ENCODE measurements around the gene LSP1.

DNA sequence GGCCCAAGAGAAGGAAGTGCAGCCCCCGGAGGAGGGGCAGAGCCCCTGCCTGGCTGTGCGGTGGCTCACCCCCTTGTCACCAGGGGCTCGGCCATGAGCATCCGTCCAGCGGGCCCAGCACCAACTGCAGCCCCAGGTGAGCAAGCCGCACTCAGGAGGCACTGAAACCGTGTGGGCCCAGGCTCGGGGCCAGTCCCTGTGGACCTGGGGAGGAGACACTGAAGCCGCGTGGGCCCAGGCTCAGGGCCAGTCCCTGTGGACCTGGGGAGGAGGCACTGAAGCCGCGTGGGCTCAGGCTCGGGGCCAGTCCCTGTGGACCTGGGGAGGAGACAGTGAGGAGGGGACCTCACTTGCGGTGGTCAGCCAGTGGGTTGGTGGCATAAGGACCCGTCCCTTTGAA, 13.9 kb downstream of the LSP1 start:
- no peak for TF ChIP-seq POLR2A (IDR thresholded peaks at IDR 0.05)
- TF ChIP-seq, protein P1, sequence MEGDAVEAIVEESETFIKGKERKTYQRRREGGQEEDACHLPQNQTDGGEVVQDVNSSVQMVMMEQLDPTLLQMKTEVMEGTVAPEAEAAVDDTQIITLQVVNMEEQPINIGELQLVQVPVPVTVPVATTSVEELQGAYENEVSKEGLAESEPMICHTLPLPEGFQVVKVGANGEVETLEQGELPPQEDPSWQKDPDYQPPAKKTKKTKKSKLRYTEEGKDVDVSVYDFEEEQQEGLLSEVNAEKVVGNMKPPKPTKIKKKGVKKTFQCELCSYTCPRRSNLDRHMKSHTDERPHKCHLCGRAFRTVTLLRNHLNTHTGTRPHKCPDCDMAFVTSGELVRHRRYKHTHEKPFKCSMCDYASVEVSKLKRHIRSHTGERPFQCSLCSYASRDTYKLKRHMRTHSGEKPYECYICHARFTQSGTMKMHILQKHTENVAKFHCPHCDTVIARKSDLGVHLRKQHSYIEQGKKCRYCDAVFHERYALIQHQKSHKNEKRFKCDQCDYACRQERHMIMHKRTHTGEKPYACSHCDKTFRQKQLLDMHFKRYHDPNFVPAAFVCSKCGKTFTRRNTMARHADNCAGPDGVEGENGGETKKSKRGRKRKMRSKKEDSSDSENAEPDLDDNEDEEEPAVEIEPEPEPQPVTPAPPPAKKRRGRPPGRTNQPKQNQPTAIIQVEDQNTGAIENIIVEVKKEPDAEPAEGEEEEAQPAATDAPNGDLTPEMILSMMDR (IDR thresholded peaks at IDR 0.05 in 8 of 11, conservative IDR thresholded peaks at IDR 0.05 in 3 of 11) = no peak
- TF ChIP-seq POLR2AphosphoS5 (IDR thresholded peaks at IDR 0.05) = peak in 1 of 3 donors; percentile 5
